GM21737 (cell line): ENCODE results near the gene PIK3AP1.
"Not testable (repeated sequence)": the region's sequence is repeated elsewhere in the genome, so short reads cannot be mapped to it uniquely, and the experiment has no call there.

ENCODE experiments used
- ATAC-seq: cut with Tn5 transposase; IDR thresholded peaks from one replicate; pipeline ENCODE4 v1.9.1; 2021; ENCODE audit warnings: mild to moderate bottlenecking, moderate library complexity; ENCODE audit not compliant: unreplicated experiment

The PIK3AP1 gene

DNA sequence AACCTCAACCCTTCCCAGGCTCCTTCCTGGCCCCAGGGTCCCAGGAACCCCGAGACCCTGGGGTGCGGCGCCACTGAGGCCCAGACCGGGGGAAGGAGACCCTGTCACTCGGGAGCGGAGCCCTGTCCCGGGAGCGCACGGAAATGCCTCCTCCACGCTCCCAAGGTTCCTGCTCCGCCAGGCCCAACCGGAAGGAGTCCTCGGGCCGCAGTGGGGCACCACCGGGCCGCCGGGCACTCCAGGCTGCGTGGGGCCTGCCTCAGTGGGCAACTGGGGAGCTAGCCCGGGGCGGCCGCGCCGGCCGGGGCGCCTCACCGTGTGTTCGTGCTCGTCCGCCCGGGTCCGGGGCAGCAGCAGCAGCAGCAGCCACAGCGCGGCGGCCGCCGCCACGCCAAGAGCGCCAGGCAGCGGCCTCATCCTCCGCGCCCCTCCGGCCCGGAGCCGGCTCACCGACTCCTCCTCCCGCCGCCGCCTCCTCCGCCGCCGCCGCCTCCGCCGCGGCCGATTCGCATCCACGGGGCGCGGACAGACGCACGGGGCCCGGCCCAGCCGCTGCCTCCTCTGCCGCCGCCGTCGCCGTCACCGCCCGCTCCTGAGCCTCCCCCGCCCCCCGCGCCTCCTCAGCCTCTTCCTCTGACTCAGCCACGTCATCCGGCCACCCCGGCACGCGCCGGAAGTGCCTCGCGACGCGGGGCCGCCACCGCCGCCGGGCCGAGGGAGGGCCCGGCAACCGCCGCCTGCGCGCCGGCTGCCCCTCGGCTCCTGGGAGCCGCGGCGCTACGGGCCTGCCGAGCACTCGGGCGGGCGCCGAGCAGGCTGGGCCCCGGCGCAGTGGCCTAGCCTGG is 133.7 kb downstream of the PIK3AP1 start, which contains the start of gene TM9SF3:
TM9SF3 (minus strand) TSS at position 594 of the 845 bp plus-strand sequence; CDS start at position 417, 177 bp downstream.
- peak; percentile 69 for ATAC-seq

GRCh38 chr10:96585736-96586418 is 134.4 kb downstream of the PIK3AP1 start:
- no peak for ATAC-seq

GRCh38 chr10:96584474-96584873 is 135.8 kb downstream of the PIK3AP1 start:
- ATAC-seq: no peak

- no peak for ATAC-seq
These were observed 136.3 kb downstream of the PIK3AP1 start for GRCh38 chr10:96584035-96584434.

GRCh38 chr10:96579133-96579532 is 141.2 kb downstream of the PIK3AP1 start:
- no peak for ATAC-seq

- no peak for ATAC-seq
These were observed 141.7 kb downstream of the PIK3AP1 start for GRCh38 chr10:96578633-96579032.

DNA sequence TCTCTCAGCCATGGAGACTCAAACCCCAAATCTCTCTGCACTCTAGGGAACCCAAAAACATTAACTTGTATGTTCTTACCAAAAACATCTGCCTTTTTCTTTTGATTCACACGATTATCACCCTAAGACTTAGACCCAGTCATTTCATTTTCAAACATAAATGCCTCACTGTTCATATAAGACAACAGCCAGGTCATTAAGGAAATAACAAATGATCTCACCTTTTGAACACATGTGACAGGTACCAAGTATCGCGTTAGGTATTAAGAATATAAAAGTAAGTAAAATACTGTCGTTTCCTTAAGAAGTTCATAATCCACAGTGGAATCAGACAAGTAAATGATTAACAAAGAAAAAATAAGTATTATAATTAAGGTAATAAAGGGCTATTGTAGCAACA is 142.3 kb downstream of the PIK3AP1 start:
- no peak for ATAC-seq

DNA sequence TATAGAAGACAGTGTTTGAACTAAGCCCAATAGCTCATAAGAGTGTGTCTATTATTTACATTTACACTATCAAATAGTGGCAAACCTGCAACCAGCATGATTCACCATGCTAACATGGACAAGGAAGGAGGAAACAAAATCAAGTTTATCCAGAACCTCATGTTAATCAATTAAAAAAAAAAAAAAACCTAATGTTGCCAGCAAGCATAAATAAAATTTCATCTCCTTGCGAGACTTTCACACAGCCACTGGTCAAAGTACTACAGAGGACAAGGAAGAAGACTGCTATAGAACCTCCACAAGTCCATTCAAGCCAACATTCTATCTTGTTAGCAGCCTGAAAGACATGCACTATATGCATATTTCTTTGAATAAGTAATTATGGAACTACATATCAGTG is 143.2 kb downstream of the PIK3AP1 start:
- no peak for ATAC-seq

- ATAC-seq: no peak
These were observed 143.9 kb downstream of the PIK3AP1 start for GRCh38 chr10:96576277-96576980.

- ATAC-seq: not testable (repeated sequence)
These were observed 145.8 kb downstream of the PIK3AP1 start for GRCh38 chr10:96574564-96574963.

DNA sequence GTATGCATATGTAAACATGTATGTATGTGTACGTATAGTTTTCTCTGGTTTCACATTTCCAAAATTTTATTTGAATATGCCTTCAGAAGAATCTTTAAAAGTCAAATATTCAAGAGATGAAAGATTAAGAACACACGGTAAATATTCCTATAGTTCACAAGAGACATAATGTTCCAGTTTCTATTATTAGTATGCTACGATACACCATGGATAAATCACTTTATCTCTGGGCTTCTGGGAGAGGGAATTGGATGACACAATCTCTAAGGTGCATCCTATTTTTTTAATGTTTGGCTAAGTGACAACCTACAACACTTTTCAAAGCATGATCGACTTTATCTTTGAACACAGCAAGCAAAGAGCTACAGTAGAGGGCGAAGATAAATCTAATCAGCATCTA is 147.3 kb downstream of the PIK3AP1 start:
- ATAC-seq: no peak

DNA sequence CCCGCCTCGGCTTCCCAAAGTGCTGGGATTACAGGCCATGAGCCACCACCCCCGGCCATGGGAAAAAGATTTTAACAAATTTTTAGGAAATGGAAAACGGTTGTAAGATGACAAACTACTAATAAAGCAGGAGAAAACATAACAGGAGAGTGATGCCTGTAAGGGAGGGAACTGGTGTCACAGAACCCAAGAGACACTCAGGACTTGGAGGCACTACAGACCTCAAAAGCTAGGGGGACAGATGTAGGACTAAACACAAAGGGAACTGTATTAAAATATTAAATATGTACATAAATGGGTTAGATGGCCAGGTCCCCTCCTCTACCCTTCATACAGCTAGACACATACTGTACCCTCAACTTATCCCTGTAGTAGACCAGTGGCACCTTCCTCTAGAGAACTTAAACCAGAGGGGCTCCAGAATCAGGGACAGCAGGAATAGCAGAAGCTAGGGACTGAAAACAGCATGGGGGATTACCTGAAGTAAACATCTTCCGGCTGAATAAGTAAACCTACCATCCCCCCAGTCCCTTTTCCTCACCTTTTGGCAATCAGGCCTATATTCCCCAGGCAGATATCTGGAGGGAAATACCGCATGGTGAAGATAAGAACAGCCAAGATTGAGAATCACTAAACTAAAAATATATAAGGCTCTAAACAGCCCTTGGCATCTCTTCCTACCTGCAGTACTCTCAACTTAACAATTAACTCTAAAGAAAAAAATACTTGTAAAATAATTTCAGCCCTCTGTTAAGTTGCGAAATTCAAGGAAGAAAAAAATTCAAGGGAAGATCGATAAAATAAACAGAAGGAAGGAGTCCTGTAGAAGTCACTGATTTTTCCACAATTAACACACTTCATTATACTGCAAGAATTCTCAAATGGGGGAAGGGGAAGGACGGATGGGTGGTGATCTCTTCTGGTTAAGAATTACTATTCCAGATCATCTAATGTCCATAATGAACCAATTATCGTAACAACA is 149.0 kb downstream of the PIK3AP1 start:
- no peak for ATAC-seq

DNA sequence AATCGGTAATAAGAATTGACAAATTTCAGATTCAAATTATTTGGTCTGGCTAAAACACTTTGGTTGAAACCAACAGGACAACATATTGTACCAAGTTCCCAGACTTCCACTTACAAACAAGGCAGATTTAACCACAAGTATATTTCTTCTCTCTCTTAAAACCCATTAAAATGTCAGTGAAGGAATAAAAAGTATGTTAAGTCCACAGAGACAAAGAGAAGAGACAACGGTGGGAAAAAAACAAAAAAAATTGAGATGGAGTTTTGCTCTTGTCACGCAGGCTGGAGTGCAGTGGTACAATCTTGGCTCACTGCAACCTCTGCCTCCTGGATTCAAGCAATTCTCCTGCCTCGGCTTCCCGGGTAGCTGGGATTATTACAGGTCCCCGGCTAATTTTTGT is 149.8 kb downstream of the PIK3AP1 start:
- no peak for ATAC-seq

GRCh38 chr10:96568402-96568801 is 151.9 kb downstream of the PIK3AP1 start:
- ATAC-seq: no peak

DNA sequence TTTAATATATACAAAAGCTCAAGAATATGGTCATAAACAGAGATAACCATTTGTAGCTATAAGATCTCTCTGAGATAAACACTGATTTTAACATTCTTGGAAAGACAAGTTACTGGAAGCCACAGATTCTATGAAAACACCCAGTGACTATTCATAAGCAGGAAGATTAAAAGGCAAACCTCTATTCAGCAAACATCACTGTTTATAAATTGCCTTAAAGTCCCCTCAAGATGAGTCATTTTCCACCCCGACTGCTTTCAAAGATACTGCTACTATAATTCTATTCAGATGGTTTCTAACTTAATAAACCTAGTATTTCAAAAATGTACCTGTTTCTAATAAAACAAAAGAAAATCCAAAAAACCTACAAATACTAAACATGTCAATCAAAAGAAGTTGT is 154.5 kb downstream of the PIK3AP1 start:
- ATAC-seq: no peak

DNA sequence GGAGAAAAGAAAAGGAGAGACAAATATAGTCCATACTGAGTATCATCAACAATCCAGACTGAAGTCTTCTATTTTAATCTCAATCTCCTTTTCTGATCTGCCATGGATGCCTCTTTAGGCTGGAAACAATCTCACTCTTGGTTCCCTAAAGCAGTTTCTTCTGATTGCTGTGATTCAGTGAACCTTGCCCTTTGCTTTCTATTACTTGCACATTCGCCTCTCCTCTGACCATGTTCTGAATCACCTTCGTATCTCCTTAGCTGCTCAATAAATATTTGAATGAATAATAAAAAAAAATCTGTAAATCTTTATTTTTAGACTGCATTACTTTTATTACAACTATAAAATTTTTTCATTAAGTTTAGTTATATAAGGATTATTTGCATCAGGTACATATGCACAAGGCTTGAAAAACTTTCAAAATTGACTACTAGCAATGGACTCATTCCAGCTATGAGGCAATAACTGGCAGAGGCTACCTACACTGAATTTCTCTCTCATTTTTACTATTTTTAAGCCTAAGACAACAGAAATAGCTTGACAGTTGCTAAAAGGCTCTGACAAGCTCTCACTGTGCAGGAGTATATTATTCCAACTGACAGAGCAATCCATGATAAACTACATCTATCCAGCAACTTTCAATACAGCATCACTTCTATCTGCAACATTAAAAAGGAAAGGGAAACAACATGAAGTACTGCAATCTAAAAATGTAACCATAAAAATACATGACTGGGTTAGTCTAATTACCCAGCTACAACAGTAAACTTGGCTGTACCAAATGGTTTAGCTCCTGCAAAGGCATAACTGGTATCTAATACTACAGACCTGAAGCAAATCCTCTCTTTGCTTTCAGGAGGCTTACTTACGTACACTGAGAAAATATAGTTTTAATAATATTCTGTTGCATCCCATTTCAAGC is 159.1 kb downstream of the PIK3AP1 start:
- no peak for ATAC-seq

DNA sequence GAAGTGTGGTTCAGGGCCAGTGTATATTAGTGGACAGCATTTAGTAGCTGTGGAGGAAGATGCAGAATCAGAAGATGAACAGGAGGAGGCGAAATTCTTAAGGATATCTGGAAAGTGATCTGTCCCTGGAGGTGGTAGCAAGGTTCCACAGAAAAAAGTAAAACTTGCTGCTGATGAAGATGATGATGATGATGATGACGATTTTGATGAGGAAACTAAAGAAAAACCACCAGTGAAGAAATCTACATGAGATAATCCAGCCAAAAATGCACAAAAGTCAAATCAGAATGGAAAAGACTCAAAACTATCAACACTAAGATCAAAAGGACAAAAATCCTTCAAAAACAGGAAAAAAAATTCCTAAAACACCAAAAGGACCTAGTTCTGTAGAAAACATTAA is 159.8 kb downstream of the PIK3AP1 start:
- no peak for ATAC-seq

GRCh38 chr10:96556003-96556402 is 164.3 kb downstream of the PIK3AP1 start:
- ATAC-seq: no peak

DNA sequence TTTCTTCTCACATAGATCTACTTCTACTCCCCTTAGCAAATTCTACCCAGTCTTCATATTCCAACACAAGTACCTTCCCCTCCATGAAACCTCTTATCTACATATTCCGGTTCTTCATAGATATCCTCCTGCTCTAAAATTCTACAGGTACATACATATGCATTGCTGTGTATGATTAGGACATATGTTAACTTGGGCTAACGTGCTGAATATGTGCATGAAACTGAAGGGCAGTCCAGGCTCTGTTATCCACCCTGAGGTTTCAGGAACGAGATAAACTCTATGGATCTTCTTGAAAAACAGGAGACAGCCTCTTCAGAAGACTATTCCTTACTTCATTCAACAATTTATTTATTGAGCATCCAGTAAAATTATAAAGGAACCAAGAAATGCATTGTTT is 165.0 kb downstream of the PIK3AP1 start:
- ATAC-seq: no peak
